Fibroblast of skin of right biceps (primary cell): ENCODE measurements around the gene ALOX12.
"Not testable (repeated sequence)": the region's sequence is repeated elsewhere in the genome, so short reads cannot be mapped to it uniquely, and the experiment has no call there.

Source experiments
- DNase-seq: peaks from one replicate; pipeline ENCODE4 v3.0.0-alpha.2; 2013

Gene ALOX12

DNA sequence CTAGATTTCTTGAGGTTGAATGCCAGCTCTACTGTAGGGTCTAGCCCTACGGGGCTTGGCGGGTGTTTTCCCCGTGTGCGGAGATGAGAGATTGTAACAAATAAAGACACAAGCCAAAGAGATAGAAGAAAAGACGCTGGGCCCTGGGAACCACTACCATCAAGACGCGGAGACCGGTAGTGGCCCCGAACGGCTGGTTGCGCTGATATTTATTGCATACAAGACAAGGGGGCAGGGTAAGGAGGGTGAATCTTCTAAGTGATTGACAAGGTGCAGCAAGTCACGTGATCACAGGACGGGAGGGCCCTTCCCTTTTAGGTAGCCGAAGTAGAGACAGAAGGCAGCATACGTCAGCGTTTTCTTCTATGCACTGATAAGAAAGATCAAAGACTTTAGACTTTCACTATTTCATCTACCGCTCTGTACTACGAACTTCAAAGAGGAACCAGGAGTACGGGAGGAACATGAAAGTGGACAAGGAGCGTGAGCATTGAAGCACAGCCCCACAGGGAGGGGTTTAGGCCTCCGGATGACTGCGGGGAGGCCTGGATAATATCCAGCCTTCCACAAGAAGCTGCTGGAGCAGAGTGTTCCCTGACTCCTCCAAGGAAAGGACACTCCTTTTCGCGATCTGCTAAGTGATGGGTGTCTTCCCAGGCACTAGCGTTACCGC lies 51.0 kb downstream of the ALOX12 start:
- DNase-seq: not testable (repeated sequence)

DNA sequence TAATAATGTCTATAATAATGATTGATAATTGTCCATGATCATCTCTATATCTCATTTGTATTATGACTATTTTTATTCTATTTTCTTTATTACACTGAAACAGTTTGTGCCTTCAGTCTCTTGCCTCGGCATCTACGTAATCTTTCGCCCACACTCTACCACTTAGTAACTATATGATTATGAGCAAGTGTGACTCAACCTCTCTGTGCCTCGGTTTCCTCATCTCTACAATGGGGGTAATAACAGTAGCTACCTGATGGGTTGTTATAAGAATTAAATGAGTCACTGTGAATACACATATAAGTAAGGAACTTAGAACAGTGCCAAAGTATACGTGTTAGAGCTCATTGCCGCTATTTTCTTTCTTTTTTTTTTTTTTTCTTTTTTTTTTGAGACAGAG lies 51.7 kb downstream of the ALOX12 start:
- DNase-seq: no peak

DNA sequence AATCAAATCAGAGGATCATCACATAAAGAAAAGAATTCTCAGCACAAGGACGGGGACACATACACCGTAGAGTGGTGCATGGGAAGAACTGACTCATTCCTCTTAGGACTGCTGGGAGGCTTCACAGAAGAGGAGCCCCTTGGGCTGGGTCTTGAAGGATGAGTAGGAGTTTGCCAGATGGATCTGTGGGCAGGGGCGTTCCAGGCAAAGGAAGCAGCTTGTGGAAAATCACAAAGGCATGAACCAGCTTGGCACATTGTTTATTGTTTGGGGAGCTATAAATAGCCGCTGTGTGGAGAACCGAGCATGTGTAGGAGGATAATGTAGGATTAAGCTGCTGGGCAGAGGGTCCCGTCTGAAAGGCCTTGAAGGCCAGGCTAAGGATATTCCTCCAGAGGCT lies 53.1 kb downstream of the ALOX12 start:
- no peak for DNase-seq

DNA sequence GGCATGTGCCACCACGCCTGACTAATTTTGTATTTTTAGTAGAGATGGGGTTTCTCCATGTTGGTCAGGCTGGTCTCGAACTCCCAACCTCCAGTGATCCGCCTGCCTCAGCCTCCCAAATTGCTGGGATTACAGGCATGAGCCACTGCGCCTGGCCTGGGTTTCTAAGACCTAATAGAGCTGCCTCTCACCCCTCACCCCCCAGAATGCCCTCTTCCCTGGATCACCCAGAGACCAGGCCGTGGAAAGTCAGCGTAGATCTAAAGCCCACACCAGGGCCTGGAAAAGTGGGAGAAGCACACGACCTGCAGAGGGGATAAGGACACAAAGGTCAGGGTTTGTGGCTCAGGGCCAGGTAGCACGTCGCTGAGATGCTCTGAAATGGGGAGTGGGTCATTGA lies 54.7 kb downstream of the ALOX12 start:
- not testable (repeated sequence) for DNase-seq

DNA sequence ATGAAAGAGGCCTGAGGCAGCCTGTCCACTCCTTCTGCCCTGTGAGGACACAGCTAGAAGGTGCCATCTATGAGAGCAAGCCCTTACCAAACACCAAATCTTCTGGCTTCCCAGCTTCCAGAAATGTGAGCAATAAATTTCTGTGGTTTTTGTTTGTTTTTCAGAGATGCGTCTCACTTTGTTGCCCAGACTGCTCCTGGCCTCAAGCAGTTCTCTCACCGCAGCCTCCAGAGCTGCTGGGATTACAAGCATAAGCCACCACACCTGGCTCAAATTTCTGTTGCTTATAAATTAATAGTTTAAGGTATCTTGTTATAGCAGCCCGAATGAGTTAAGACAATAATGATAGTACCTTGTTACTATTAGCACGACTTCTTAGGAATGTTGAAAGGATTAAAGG lies 60.5 kb downstream of the ALOX12 start:
- no peak for DNase-seq

GRCh38 chr17:7058831-7059447 lies 63.1 kb downstream of the ALOX12 start:
- DNase-seq: no peak
